SHP77 (cell line): ENCODE measurements around the gene LIM2.

Experiments
- DNase-seq, 2 experiments: peaks; one replicate each; lab custom pipeline; 2025; lab: John Stamatoyannopoulos, UW

The LIM2 gene

GRCh38 chr19:51339687-51340656, 47.8 kb downstream of the LIM2 start:
- peak; percentile 84 to 89 for DNase-seq

- DNase-seq = no peak
Observed at GRCh38 chr19:51339313-51339686, 48.5 kb downstream of the LIM2 start.

- DNase-seq = peak; percentile 50 to 73
Observed at GRCh38 chr19:51338563-51339312, 49.0 kb downstream of the LIM2 start.

GRCh38 chr19:51337861-51338562, 49.8 kb downstream of the LIM2 start:
- no peak for DNase-seq

- no peak for DNase-seq
Observed at GRCh38 chr19:51337141-51337860, 50.5 kb downstream of the LIM2 start.

GRCh38 chr19:51333836-51334460, 53.8 kb downstream of the LIM2 start:
- DNase-seq = peak; percentile 52 to 75

GRCh38 chr19:51331716-51332115, 56.1 kb downstream of the LIM2 start:
- no peak for DNase-seq

GRCh38 chr19:51331193-51331592, 56.6 kb downstream of the LIM2 start:
- no peak for DNase-seq

GRCh38 chr19:51330366-51330765, 57.4 kb downstream of the LIM2 start:
- no peak for DNase-seq
